ENCODE results near the gene BACH1. TPM values are rescaled to one million over a fixed set of nuclear protein-coding genes. Genes with fewer than 3 reads are reported as not detected.

The BACH1 gene
- total and polyA plus RNA-seq, 2 of the 8 experiments (the other 6 are each of a cell fraction or from before 2014, with no cell fraction given) = 6.9 to 50.7 TPM

- TF ChIP-seq CHD7 (IDR thresholded peaks at IDR 0.05; ENCODE audit: insufficient replicate concordance, low read length) = no peak
- no peak for TF ChIP-seq GTF2F1 (IDR thresholded peaks at IDR 0.05; ENCODE audit: borderline replicate concordance, low read depth, low read length)
- no peak for TF ChIP-seq ATF2 (IDR thresholded peaks at IDR 0.05; ENCODE audit: low read length)
- no peak for TF ChIP-seq ZNF274 (IDR thresholded peaks at IDR 0.05; ENCODE audit: borderline replicate concordance, extremely low read depth, low read length)
- no peak for TF ChIP-seq POLR2A (IDR thresholded peaks at IDR 0.05; ENCODE audit: control extremely low read depth in 1 of 2, low read depth in 2 of 2, low read length in 2 of 2)
- TF ChIP-seq EP300 (IDR thresholded peaks at IDR 0.05; ENCODE audit: borderline replicate concordance in 1 of 2, low read depth in 2 of 2, low read length in 2 of 2) = no peak
These were observed 72.7 kb downstream of the BACH1 start (continued) for GRCh38 chr21:29371464-29371863.

Measured in H1 (cell line).